Activated CD4-positive, alpha-beta T cell treated with anti-CD3 and anti-CD28 coated beads, Interleukin-2, amount 50 U/mL, for 24 hours (primary cell): ENCODE measurements around the gene AP1G1.
A peak's percentile ranks its signal among the peaks of the same experiment; 100 is the strongest.

Source experiments
- DNase-seq, 2 donors: peaks; one replicate each; pipeline ENCODE4 v3.0.0-alpha.2; 2020; ENCODE audit warnings: low read depth in 1 of 2, low spot score in 1 of 2

The AP1G1 gene

GRCh38 chr16:71758293-71758760 is 50.3 kb downstream of the AP1G1 start:
- DNase-seq, result no peak

DNA sequence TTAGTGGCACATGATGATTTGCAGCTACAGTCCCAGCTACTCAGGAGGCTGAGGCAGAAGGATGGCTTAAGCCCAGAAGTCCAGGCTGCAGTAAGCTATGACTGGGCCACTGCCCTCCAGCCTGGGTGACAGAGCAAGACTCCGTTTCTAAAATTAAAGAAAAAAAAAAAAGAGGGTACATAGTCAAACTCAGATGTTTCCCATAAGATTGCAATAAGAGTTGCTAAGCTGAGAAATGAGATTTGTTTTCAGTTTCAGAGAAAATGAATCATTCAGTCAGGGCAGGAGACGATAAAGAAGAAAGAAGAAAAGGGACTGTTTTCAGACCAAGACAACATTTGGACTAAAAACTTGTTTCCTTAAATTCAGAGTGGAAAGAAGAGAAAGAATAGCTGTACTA is 54.0 kb downstream of the AP1G1 start:
- no peak for DNase-seq

DNA sequence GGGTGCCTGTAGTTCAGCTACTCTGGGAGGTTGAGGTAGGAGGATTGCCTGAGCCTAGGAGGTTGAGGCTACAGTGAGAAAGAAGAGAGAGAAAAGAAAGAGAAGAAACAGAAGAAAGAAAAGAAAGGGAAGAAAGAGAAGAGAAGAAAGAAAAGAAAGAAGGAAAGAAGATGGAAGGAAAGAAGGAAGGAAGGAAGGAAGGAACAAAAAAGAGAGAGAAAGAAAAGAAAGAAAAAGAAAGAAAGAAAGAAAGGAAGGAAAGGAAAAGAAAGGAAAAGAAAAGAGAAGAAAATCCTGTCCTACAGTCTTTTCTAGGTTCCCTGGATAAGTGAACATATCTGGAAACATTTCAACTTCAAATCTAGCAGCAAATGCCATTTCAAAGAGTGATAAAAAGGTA is 54.5 kb downstream of the AP1G1 start:
- no peak for DNase-seq

GRCh38 chr16:71748226-71748625 is 60.4 kb downstream of the AP1G1 start:
- no peak for DNase-seq

GRCh38 chr16:71746442-71747046 is 62.1 kb downstream of the AP1G1 start:
- DNase-seq, result peak in 1 of 2 donors; percentile 17

- DNase-seq, result no peak
Observed at GRCh38 chr16:71738855-71739254, 69.8 kb downstream of the AP1G1 start.

DNA sequence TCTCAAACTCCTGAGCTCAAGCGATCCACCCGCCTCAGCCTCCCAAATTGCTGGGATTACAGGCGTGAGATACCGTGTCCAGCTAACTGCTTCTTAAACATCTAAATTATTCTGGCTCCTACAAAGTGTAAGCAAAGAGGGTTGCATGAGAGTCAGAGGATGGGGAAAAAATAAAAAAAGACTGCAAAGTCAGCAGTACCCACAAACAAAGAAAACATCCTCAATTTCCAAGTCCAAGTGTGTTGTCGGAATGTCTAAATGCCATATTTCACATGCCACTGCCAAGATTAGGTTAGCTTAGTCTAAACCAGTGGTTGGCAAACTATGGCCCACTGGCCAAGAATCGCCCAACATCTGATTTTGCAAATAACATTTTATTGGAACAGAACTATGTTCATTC is 71.1 kb downstream of the AP1G1 start:
- no peak for DNase-seq

DNA sequence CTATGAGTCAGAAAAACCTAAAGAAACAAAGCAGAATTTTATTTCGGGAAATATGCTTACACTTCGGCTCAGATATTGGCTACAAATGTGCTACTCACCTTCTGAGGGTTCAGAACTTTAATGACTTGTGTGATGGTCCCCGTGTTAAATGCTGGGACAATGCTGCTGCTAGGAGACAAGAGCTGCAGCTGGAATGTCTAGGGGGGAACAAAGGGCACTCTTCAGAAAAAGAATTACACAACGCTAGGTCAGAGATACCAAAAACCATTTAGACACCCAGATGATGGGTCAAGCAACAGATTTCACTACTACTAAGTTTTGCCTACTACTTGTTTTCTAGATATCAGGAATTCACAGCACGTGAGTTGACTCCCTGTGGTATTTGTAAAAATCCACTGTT is 74.1 kb downstream of the AP1G1 start:
- no peak for DNase-seq

- no peak for DNase-seq
Observed at GRCh38 chr16:71732587-71732986, 76.0 kb downstream of the AP1G1 start.

DNA sequence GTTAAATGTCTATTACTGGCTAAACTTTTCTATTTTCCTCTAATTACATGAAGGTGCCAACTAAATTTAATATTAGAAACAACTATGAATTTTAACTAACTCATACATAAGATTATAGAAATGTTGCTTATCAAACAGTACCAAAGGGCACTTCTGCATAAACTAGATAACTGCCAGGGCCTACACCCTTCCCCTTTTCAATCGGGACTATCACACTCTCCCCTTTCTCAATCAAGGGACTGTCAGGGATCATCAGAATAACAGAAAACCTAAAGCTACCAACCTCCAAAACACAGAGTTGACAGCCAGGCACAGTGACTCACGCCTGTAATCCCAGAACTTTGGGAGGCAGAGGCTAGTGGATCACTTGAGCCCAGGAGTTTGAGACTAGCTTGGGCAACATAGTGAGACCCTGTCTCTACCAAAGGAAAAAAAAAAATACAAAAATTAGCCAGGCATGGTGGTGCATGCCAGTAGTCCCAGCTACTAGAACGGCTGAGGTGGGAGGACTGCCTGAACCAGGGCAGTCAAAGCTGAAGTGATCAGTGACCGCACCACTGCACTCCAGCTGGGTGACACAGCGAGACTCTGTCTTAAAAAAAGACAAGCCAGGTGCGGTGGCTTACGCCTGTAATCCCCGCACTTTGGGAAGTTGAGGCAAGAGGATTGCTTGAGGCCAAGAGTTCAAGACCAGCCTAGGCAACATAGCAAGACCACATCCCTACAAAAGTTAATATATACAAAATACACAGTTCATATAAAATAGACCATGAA is 80.9 kb downstream of the AP1G1 start:
- DNase-seq, result no peak

DNA sequence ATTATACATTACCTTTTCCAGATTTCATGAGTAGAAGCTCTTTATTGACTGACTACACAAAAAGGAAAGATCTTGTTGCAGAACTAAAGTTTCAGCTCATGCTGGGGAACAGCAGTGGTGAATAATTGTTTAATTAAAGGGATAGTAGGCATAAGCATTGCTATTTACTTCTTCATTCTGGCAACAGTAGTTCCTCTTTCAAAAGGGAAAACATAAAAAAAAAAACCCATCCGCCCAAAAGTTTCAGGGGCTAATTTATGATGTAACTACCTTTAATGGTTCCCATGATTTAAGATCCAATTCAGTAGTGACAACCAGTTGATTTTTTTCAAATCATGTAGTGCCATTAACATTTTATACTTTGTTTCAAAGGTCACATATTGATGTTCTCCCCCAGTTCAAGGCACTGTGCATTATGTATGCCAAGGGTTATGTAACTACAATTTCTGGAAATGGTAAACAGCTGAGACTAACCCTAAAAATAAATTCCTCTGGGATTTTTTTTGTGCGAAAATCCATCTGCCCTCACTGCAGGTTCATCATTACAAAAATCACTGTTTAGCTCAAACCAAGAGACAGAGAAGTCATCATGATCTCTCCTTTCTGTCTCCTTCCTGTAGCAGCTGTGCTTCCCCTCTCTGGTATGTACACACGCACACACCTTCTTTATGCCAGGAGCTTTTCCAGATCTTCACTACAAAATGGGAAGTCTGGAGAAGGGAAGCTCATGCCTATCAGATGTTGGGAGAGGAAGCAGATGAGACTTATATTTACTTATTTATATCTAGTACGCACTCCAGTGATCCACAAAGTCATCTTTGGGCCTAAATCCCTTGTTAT is 81.9 kb downstream of the AP1G1 start:
- DNase-seq, result no peak

GRCh38 chr16:71724320-71724751 is 84.3 kb downstream of the AP1G1 start, which contains the start of gene PHLPP2:
TSS of gene PHLPP2 (minus strand) at chr16:71724701. CDS start at chr16:71714795, 9,906 bp downstream.
- DNase-seq, result no peak

DNA sequence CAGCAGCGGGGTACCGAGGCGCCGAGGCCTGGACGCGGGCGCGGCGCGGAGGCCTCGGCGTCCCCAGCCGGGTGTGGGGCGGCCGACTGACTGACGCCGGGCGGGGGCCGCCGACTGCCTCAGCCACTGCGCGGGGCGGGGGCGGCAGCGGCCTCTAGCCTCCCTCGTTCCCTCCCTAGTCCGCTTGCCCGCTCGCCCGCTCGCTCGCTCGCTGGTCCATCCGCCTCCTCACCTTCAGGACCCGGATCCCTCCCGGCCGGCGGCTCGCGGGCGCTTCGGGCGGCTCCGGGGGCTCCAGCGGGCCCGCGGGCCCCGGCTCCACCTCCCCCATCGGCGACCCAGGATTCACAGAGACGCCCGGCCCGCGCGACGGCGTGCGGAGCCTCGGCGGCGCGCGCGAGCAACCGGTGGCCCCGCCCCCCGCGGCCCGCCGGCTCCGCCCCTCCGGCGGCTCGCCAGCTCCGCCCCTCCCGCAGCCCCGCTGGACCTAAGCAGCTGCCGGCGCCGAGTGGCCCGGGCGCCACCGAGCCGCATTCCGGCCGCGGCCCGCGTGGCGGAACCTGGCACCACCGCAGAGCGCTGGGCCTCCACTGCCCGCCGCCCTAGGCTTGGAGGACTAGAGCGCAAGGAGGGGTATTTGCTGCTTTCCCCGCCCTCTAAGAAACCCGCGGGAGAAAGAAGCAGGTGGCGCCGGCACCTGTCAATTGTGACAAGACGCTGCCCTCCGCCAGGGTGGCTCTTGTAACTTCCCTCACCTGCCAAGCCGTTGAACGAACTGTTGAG is 84.9 kb downstream of the AP1G1 start:
- DNase-seq, result peak; percentile 55 to 61

DNA sequence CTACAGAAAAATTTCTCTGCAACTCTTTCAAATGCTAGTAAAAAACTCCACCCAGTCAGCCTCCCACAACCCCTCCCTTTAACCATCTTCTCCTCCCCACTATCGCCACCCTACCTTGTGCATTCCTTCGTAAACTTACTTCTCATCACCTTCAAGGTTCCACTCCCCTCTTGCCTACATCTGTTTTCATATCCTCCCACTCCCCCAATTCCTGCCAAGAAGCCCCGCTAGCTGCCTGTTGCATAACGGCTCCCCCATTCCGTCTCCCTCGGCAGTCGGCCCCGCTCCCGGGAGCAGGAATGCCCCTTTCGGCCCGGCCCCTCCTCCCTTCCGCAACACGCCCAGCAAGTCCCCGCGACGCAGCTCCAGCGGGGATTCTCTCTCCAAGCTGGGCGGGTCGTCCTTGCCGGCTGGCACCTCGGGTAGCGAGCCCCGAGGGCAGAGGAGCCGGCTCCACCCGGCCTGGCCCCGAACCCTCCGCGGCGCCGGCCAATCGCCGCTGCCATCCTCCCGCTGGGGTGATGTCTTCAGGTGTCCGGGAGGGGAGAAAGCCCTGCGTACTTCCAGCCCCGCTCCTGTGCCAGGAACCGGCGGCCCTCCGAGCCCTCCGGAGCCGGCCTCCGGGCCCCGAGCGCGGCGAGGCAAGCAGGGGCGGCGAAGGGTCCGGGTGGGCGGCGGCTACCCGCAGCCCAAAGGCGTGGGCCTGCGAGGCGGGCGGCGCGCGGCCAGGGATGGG is 85.7 kb downstream of the AP1G1 start:
- peak; percentile 34 to 43 for DNase-seq

GRCh38 chr16:71721066-71721740 is 87.4 kb downstream of the AP1G1 start:
- no peak for DNase-seq

DNA sequence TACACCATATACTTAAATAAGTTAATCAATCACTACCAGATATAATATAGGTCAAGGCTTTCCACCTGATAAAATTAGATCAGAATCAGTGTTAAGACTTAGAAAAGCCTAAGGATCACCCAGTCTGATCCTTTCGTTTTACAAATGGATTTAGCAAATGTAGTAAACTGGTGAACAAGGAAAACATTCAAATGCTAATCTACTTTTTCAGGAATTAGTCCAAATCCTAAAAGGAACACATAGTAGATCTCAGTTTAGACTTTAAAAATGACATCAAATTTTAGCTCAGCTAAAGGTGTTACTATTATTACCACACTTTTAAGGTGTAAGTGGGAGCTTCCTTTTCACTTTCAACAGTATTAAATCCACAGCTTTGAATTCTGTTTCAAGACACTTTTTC is 96.1 kb downstream of the AP1G1 start:
- no peak for DNase-seq

DNA sequence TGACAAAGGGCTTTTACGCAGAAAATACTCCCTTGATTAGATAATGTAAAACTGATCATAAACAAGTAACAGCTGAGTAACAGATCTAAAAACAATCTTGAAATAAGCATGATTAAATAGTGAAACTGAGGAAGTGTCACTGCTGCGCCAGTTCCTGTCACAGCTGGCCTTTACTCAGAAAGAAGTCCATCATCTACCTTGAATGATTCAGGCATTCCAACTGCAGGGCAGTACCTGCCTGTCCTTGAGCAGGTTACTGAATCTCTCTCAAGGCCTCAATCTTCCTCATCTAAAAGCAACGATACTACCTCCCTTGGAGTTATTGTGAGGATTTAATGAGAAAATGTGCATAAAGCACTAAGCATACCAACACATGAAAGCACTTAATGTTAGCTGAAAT is 96.8 kb downstream of the AP1G1 start:
- DNase-seq, result no peak

DNA sequence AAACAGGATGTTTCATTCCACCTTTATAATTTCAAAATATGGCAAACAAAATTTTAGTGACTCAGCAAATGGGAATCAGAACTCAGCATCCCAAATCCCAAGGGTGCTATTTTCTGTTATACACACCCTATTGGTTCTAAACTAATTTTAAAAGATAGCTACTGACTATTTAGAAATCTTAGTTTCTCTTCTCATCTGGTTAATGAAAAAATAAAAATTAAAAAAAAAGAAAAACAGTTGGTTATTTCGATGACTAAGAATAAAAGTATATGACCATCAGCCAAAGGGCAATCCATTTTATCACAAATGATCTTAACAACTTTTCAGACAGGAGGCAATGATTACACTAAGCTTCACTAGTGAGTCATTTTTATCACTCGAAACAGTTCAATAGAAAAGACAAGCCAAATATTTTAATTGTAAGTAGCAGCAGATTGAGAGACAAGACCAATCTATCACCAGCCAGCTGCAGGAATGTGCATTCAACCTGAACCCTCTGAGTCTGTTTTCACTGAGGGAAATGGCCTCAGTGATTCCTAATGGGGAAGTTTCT is 99.3 kb downstream of the AP1G1 start:
- no peak for DNase-seq

- DNase-seq, result no peak
Observed at GRCh38 chr16:71708696-71709095, 99.9 kb downstream of the AP1G1 start.
